Pancreas (tissue), 10 donors: ENCODE measurements around the gene TNRC18. TPM values are rescaled to one million over a fixed set of nuclear protein-coding genes. Genes with fewer than 3 reads are reported as not detected.
"Not testable (repeated sequence)": the region's sequence is repeated elsewhere in the genome, so short reads cannot be mapped to it uniquely, and the experiment has no call there.

ENCODE experiments used
- ATAC-seq, 4 donors: fragments of 200-7000 bp; cut with Tn5 transposase; one replicate each; pipeline versions ENCODE4 v1.8.0 to v1.9.1; 2020; ENCODE audit warnings: mild to moderate bottlenecking in 4 of 4, moderate library complexity in 4 of 4
- DNase-seq, 6 donors: peaks; one replicate each; pipeline ENCODE4 v3.0.0-alpha.2; 2020
- FAIRE-seq: peaks from 2 replicates; lab custom pipeline; 2012; peaks lifted over from hg19 to GRCh38; lab: Jason Lieb, UNC
- H3K27ac ChIP-seq, 4 donors: fragments of 200-600 bp; sonication (generic); 1 replicate in 3 of 4; 2 replicates in 1 of 4; pipeline versions ENCODE4 v1.5.0 to v1.8.0; 2020
- H3K27me3 ChIP-seq, 4 donors: fragments of 200-600 bp; one replicate each; pipeline ENCODE4 v1.8.0; 2021
- H3K36me3 ChIP-seq, 3 donors: fragments of 200-600 bp; sonication (generic) in 1 of 3; one replicate each; pipeline versions ENCODE4 v1.5.0 to v1.8.0; 2020 to 2021
- H3K4me1 ChIP-seq, 3 donors: fragments of 200-600 bp; one replicate each; pipeline ENCODE4 v1.8.0; 2021
- H3K4me3 ChIP-seq, 4 donors: fragments of 200-600 bp; sonication (generic) in 2 of 4; one replicate each; pipeline versions ENCODE4 v1.5.0 to v1.8.0; 2020 to 2021
- H3K9me3 ChIP-seq, 4 donors: fragments of 200-600 bp; one replicate each; pipeline ENCODE4 v1.8.0; 2021
- CTCF ChIP-seq, 4 donors: fragments of 200-600 bp; sonication (generic) in 3 of 4; IDR thresholded peaks; one replicate each; pipeline versions ENCODE4 v1.5.0 to v1.8.0; 2021; ENCODE audit warnings: antibody characterized with exemption in 4 of 4
- WGBS, 2 donors: extraction: QIAGEN DNeasy Blood & Tissue Kit; methylation state at CpG; one replicate each; pipeline ENCODE4 v1.1.7; 2013; 5-methylcytosine and 5-hydroxymethylcytosine counted together
- intact Hi-C, 3 donors: fragments of 100-400 bp; cut with DNase I; formaldehyde crosslinking; loops; one replicate each; pipeline versions ENCODE4 v1.11.1 to v1.14.2; 2022
- polyA plus RNA-seq, 2 donors: library from polyadenylated mRNA; stranded (reverse); fragments of 200-250 nt; gene quantifications; one replicate each; pipeline ENCODE4 v1.2.3, GENCODE V29; 2013
- total RNA-seq, 6 donors: library from RNA; stranded (reverse); fragmentation: NEBNext Ultra II Directional in 4 of 6; extraction: Animal tissue kit (Norgen Biotek cat#: 25700) in 4 of 6; gene quantifications; one replicate each; pipeline versions ENCODE4 v1.2.1 to v1.2.4, GENCODE V29; 2021 to 2023
- donor health status: healthy with polysubstance abuse.
- donor health status: DM: no; HTN: no; CAD: no; lungs with moderate emphysema.
- donor health status: DM: no; HTN: no; CAD: no.
- donor health status: control.
- donor health status: control.
- donor health status: Bipolar disorder and iron deficiency.
- donor health status: DM: yes; HTN: yes; CAD: no.
- donor health status: DM: no; HTN: no; CAD: no.
- donor health status: DM: no; HTN: no; CAD: no.
- donor health status: DM: yes; HTN: yes; CAD: no.

Gene TNRC18
- total and polyA plus RNA-seq, 8 donors = 30.1 to 80.6 (median 36.9) TPM

- intact Hi-C loops = no loop called here
- Histone ChIP-seq H3K27ac (no peak overlapping the region), H3K4me1 (no peaks in the 10 kb centered on the region), H3K4me3 (no peak overlapping the region), H3K36me3 (peaks cover 2 to 42% (median 9%) of the 10 kb centered on the region in 3 donors), H3K27me3 (no peaks in the 10 kb centered on the region), H3K9me3 (no peaks in the 10 kb centered on the region)
- ATAC-seq = no peak
- FAIRE-seq = no peak
- peak in 1 of 6 donors; percentile 55 for DNase-seq
- TF ChIP-seq CTCF (IDR thresholded peaks at IDR 0.05) = no peak
- 93 to 97% methylated on average over 14 of the region's 14 CpGs for WGBS, 2 donors
These were observed 107.9 kb downstream of the TNRC18 start for GRCh38 chr7:5315761-5316160.

GRCh38 chr7:5314864-5315263, 108.8 kb downstream of the TNRC18 start:
- intact Hi-C loops = no loop called here
- H3K4me1 ChIP-seq = no peaks in the 10 kb centered on the region
- peaks cover 2 to 47% (median 9%) of the 10 kb centered on the region in 3 donors for H3K36me3 ChIP-seq
- DNase-seq (peak in 1 of 6 donors; percentile 49), ATAC-seq (no peak), FAIRE-seq (no peak)
- TF ChIP-seq CTCF (IDR thresholded peaks at IDR 0.05) = no peak
- no peak overlapping the region for H3K4me3 ChIP-seq
- WGBS, 2 donors = 94 to 95% methylated on average over 14 to 19 of the region's 19 CpGs
- no peaks in the 10 kb centered on the region for H3K9me3 ChIP-seq
- H3K27me3 ChIP-seq = no peaks in the 10 kb centered on the region
- no peak overlapping the region for H3K27ac ChIP-seq

- DNase-seq, H3K4me1 ChIP-seq, H3K27ac ChIP-seq, H3K9me3 ChIP-seq, H3K27me3 ChIP-seq, FAIRE-seq, H3K4me3 ChIP-seq, intact Hi-C loops: not testable (repeated sequence)
- ATAC-seq = peak in 1 of 4 donors; percentile 21
- WGBS, 2 donors = 86 to 88% methylated on average over 20 to 43 of the region's 48 CpGs
- H3K36me3 ChIP-seq = peaks cover 2 to 49% (median 15%) of the 10 kb centered on the region in 3 donors
These were observed 110.4 kb downstream of the TNRC18 start for GRCh38 chr7:5313076-5313885.

- H3K27me3 ChIP-seq, DNase-seq, H3K9me3 ChIP-seq, H3K27ac ChIP-seq, H3K4me3 ChIP-seq, intact Hi-C loops, FAIRE-seq, H3K4me1 ChIP-seq, ATAC-seq: not testable (repeated sequence)
- 93 to 94% methylated on average over 26 to 37 of the region's 46 CpGs for WGBS, 2 donors
- peaks cover 2 to 57% (median 18%) of the 10 kb centered on the region in 3 donors for H3K36me3 ChIP-seq
These were observed 111.2 kb downstream of the TNRC18 start for GRCh38 chr7:5312276-5313070.

GRCh38 chr7:5310822-5311405, 112.7 kb downstream of the TNRC18 start:
- Histone ChIP-seq H3K27ac (no peak overlapping the region), H3K36me3 (peaks cover 2 to 55% (median 19%) of the 10 kb centered on the region in 3 donors), H3K9me3 (no peaks in the 10 kb centered on the region), H3K4me1 (no peaks in the 10 kb centered on the region), H3K27me3 (no peaks in the 10 kb centered on the region), H3K4me3 (no peak overlapping the region)
- 96 to 97% methylated on average over 16 of the region's 16 CpGs for WGBS, 2 donors
- no peak for ATAC-seq
- FAIRE-seq = no peak
- TF ChIP-seq CTCF (IDR thresholded peaks at IDR 0.05) = no peak
- intact Hi-C loops = no loop called here
- no peak for DNase-seq
